ENCODE measurements around the gene CDKN1A. TPM values are rescaled to one million over a fixed set of nuclear protein-coding genes. Genes with fewer than 3 reads are reported as not detected.
A peak's percentile ranks its signal among the peaks of the same experiment; 100 is the strongest.

Gene CDKN1A
- total RNA-seq: 115 TPM
- 1 to 10 TPM; 1.4 to 2.6 (median 1.5) TPM for polyA plus RNA-seq

DNA sequence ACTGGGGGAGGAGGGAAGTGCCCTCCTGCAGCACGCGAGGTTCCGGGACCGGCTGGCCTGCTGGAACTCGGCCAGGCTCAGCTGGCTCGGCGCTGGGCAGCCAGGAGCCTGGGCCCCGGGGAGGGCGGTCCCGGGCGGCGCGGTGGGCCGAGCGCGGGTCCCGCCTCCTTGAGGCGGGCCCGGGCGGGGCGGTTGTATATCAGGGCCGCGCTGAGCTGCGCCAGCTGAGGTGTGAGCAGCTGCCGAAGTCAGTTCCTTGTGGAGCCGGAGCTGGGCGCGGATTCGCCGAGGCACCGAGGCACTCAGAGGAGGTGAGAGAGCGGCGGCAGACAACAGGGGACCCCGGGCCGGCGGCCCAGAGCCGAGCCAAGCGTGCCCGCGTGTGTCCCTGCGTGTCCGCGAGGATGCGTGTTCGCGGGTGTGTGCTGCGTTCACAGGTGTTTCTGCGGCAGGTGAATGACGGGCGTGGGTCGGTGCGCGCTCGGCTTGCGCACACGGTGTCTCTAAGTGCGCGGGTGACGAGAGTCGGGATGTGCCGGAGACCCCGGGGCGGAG is at the start of gene CDKN1A:
Gene CDKN1A, plus strand, starts transcription at position 227 of the 555 bp plus-strand sequence. CDS start 5,388 bp downstream, outside the sequence.
- Histone ChIP-seq H3K4me3 (ENCODE audit: low read depth, low read length) (peak within 1 kb of the TSS; percentile 64), H3K9me3 (ENCODE audit: control insufficient read depth in 2 of 2, low read length in 2 of 2) (no peaks in the 10 kb centered on the region), H3K27ac (ENCODE audit: insufficient read depth, low read length, poor library complexity, severe bottlenecking) (peak within 1 kb of the TSS; percentile 67), H3K4me1 (ENCODE audit: control insufficient read depth, insufficient read depth, low read length, poor library complexity, severe bottlenecking) (peaks cover 47% of the 10 kb centered on the region), H3K27me3 (ENCODE audit: control insufficient read depth, insufficient read depth, low read length) (no peaks in the 10 kb centered on the region), H3K36me3 (ENCODE audit: control insufficient read depth, insufficient read depth, low read length) (no peaks in the 10 kb centered on the region)
- H3K27ac Mint-ChIP-seq: peak within 1 kb of the TSS; percentile 90 to 91 (median 91)
- peaks cover 11 to 49% (median 28%) of the 10 kb centered on the region in 4 donors for H3K4me1 Mint-ChIP-seq
- DNase-seq: peak; percentile 56 to 86 (median 70)
- H3K36me3 Mint-ChIP-seq: no peaks in the 10 kb centered on the region
- peak within 1 kb of the TSS; percentile 90 to 100 (median 94) for H3K4me3 Mint-ChIP-seq
- H3K9me3 Mint-ChIP-seq: no peaks in the 10 kb centered on the region
- peak; percentile 40 to 54 for ATAC-seq (ENCODE audit: low read depth in 2 of 2)
- H3K27me3 Mint-ChIP-seq: peaks cover 14% of the 10 kb centered on the region

- Mint-ChIP-seq H3K27me3 (peaks cover 5% of the 10 kb centered on the region), H3K9me3 (no peaks in the 10 kb centered on the region), H3K27ac (no peak overlapping the region), H3K4me3 (no peak overlapping the region), H3K4me1 (no peaks in the 10 kb centered on the region), H3K36me3 (no peaks in the 10 kb centered on the region)
- no peaks in the 10 kb centered on the region for H3K36me3 ChIP-seq (ENCODE audit: control insufficient read depth, insufficient read depth, low read length)
- H3K9me3 ChIP-seq (ENCODE audit: control insufficient read depth in 2 of 2, low read length in 2 of 2): no peaks in the 10 kb centered on the region
- DNase-seq: no peak
- no peak for ATAC-seq (ENCODE audit: low read depth in 2 of 2)
- no peak overlapping the region for H3K4me3 ChIP-seq (ENCODE audit: low read depth, low read length)
- H3K4me1 ChIP-seq (ENCODE audit: control insufficient read depth, insufficient read depth, low read length, poor library complexity, severe bottlenecking): no peaks in the 10 kb centered on the region
- no peaks in the 10 kb centered on the region for H3K27me3 ChIP-seq (ENCODE audit: control insufficient read depth, insufficient read depth, low read length)
- no peak overlapping the region for H3K27ac ChIP-seq (ENCODE audit: insufficient read depth, low read length, poor library complexity, severe bottlenecking)
Measured at GRCh38 chr6:36629784-36630183, 48.7 kb upstream of the CDKN1A start.

DNA sequence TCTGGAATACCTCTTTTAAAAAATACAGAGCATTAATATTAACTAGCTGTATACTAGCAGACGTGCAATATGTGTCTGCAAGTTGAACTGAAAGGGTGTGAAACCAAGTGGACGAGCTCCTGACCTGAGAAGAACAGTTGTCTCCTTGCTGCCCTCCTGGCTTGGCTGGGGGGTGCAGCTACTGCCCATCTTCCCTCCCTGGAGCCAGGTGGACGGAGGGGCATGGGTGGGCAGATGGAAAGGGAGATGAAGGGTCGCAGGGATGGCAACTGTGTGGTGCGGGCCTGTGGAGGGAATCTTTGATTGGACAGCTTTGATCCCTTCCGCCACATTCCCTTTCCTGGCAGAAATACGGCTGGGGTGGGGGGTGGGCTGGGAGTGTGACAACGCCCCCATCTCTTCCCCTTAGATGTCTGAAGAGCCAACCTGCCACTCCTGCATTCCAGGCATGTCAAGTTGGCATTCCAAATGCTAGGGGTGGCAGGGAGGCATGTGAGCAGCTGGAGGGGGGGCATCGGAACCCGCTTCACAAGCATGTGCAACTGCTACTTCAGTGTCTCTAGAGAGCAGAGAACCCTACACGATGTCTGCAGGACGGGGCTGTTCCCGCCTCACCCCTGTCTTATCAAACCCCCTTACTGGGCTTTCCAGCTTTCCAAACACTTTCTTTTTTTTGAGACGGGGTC is 47.0 kb upstream of the CDKN1A start:
- DNase-seq: no peak
- Histone ChIP-seq H3K4me3 (ENCODE audit: low read depth, low read length) (no peak overlapping the region), H3K27me3 (ENCODE audit: control insufficient read depth, insufficient read depth, low read length) (no peaks in the 10 kb centered on the region), H3K36me3 (ENCODE audit: control insufficient read depth, insufficient read depth, low read length) (no peaks in the 10 kb centered on the region), H3K4me1 (ENCODE audit: control insufficient read depth, insufficient read depth, low read length, poor library complexity, severe bottlenecking) (no peaks in the 10 kb centered on the region), H3K9me3 (ENCODE audit: control insufficient read depth in 2 of 2, low read length in 2 of 2) (no peaks in the 10 kb centered on the region), H3K27ac (ENCODE audit: insufficient read depth, low read length, poor library complexity, severe bottlenecking) (no peak overlapping the region)
- H3K36me3 Mint-ChIP-seq: no peaks in the 10 kb centered on the region
- H3K27ac Mint-ChIP-seq: no peak overlapping the region
- no peak overlapping the region for H3K4me3 Mint-ChIP-seq
- H3K4me1 Mint-ChIP-seq: no peaks in the 10 kb centered on the region
- H3K27me3 Mint-ChIP-seq: peaks cover 5% of the 10 kb centered on the region
- H3K9me3 Mint-ChIP-seq: no peaks in the 10 kb centered on the region
- ATAC-seq (ENCODE audit: low read depth in 2 of 2): no peak

- Histone ChIP-seq H3K4me1 (ENCODE audit: control insufficient read depth, insufficient read depth, low read length, poor library complexity, severe bottlenecking) (no peaks in the 10 kb centered on the region), H3K36me3 (ENCODE audit: control insufficient read depth, insufficient read depth, low read length) (no peaks in the 10 kb centered on the region), H3K27ac (ENCODE audit: insufficient read depth, low read length, poor library complexity, severe bottlenecking) (no peak overlapping the region), H3K27me3 (ENCODE audit: control insufficient read depth, insufficient read depth, low read length) (no peaks in the 10 kb centered on the region), H3K4me3 (ENCODE audit: low read depth, low read length) (no peak overlapping the region), H3K9me3 (ENCODE audit: control insufficient read depth in 2 of 2, low read length in 2 of 2) (no peaks in the 10 kb centered on the region)
- H3K4me1 Mint-ChIP-seq: no peaks in the 10 kb centered on the region
- ATAC-seq (ENCODE audit: low read depth in 2 of 2): no peak
- H3K27me3 Mint-ChIP-seq: peaks cover 5% of the 10 kb centered on the region
- no peaks in the 10 kb centered on the region for H3K36me3 Mint-ChIP-seq
- no peaks in the 10 kb centered on the region for H3K9me3 Mint-ChIP-seq
- H3K27ac Mint-ChIP-seq: peak overlapping the region in 1 of 3 donors; percentile 38
- no peak overlapping the region for H3K4me3 Mint-ChIP-seq
- DNase-seq: no peak
Measured at GRCh38 chr6:36633370-36633769, 45.1 kb upstream of the CDKN1A start.

GRCh38 chr6:36633915-36634314 is 44.6 kb upstream of the CDKN1A start:
- Histone ChIP-seq H3K36me3 (ENCODE audit: control insufficient read depth, insufficient read depth, low read length) (no peaks in the 10 kb centered on the region), H3K27ac (ENCODE audit: insufficient read depth, low read length, poor library complexity, severe bottlenecking) (no peak overlapping the region), H3K4me3 (ENCODE audit: low read depth, low read length) (no peak overlapping the region), H3K9me3 (ENCODE audit: control insufficient read depth in 2 of 2, low read length in 2 of 2) (no peaks in the 10 kb centered on the region), H3K27me3 (ENCODE audit: control insufficient read depth, insufficient read depth, low read length) (no peaks in the 10 kb centered on the region), H3K4me1 (ENCODE audit: control insufficient read depth, insufficient read depth, low read length, poor library complexity, severe bottlenecking) (no peaks in the 10 kb centered on the region)
- ATAC-seq (ENCODE audit: low read depth in 2 of 2) (no peak), DNase-seq (no peak)
- Mint-ChIP-seq H3K36me3 (no peaks in the 10 kb centered on the region), H3K9me3 (no peaks in the 10 kb centered on the region), H3K27me3 (peaks cover 5% of the 10 kb centered on the region), H3K4me3 (no peak overlapping the region), H3K27ac (peak overlapping the region in 1 of 3 donors; percentile 38), H3K4me1 (no peaks in the 10 kb centered on the region)

DNA sequence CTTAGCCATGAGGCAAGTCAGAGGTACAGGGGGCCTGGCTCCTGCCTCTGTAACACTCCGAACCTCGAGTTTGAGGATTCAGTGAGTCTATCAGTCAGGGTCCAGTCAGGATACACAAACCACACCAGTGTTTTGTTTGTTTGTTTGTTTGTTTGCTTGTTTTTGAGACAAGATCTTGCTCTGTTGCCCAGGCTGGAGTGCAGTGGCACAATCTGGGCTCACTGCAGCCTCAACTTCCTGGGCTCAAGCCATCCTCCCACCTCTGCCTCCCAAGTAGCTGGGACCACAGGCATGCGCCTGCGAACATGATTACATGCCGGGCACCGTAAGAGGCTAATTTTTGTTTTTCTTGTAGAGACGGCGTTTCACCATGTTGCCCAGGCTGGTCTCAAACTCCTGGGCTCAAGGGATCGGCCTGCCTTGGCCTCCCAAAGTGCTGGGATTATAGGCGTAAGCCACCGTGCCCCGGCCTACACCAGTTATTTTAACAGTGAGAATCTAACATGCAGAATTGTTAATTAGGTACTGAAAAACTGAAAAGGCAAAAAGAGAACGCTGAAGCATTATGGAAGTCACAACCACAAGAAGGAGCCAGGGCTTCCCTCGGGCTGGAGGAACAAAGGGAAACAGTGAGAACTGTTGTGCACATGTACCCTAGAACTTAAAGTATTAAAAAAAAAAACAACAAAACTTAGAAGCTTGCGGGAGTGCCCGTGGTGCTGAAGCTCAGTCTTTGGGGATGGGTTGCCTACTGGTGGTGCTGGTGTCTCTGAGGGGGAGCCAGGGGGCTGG is 44.0 kb upstream of the CDKN1A start:
- Mint-ChIP-seq H3K4me3 (no peak overlapping the region), H3K27me3 (peaks cover 5% of the 10 kb centered on the region), H3K4me1 (no peaks in the 10 kb centered on the region), H3K9me3 (no peaks in the 10 kb centered on the region), H3K36me3 (no peaks in the 10 kb centered on the region), H3K27ac (no peak overlapping the region)
- Histone ChIP-seq H3K36me3 (ENCODE audit: control insufficient read depth, insufficient read depth, low read length) (no peaks in the 10 kb centered on the region), H3K27ac (ENCODE audit: insufficient read depth, low read length, poor library complexity, severe bottlenecking) (no peak overlapping the region), H3K4me3 (ENCODE audit: low read depth, low read length) (no peak overlapping the region), H3K27me3 (ENCODE audit: control insufficient read depth, insufficient read depth, low read length) (no peaks in the 10 kb centered on the region), H3K9me3 (ENCODE audit: control insufficient read depth in 2 of 2, low read length in 2 of 2) (no peaks in the 10 kb centered on the region), H3K4me1 (ENCODE audit: control insufficient read depth, insufficient read depth, low read length, poor library complexity, severe bottlenecking) (no peaks in the 10 kb centered on the region)
- DNase-seq (no peak), ATAC-seq (ENCODE audit: low read depth in 2 of 2) (no peak)

GRCh38 chr6:36636283-36636682 is 42.2 kb upstream of the CDKN1A start:
- Mint-ChIP-seq H3K27ac (no peak overlapping the region), H3K4me3 (no peak overlapping the region), H3K9me3 (no peaks in the 10 kb centered on the region), H3K27me3 (peaks cover 5% of the 10 kb centered on the region), H3K4me1 (no peaks in the 10 kb centered on the region), H3K36me3 (no peaks in the 10 kb centered on the region)
- Histone ChIP-seq H3K36me3 (ENCODE audit: control insufficient read depth, insufficient read depth, low read length) (no peaks in the 10 kb centered on the region), H3K9me3 (ENCODE audit: control insufficient read depth in 2 of 2, low read length in 2 of 2) (no peaks in the 10 kb centered on the region), H3K27me3 (ENCODE audit: control insufficient read depth, insufficient read depth, low read length) (no peaks in the 10 kb centered on the region), H3K27ac (ENCODE audit: insufficient read depth, low read length, poor library complexity, severe bottlenecking) (no peak overlapping the region), H3K4me3 (ENCODE audit: low read depth, low read length) (no peak overlapping the region), H3K4me1 (ENCODE audit: control insufficient read depth, insufficient read depth, low read length, poor library complexity, severe bottlenecking) (no peaks in the 10 kb centered on the region)
- no peak for ATAC-seq (ENCODE audit: low read depth in 2 of 2)
- no peak for DNase-seq

Measured in CD4-positive, CD25-positive, alpha-beta regulatory T cell (primary cell).